Measurements from ENCODE around the gene SHISA9.

Gene SHISA9

DNA sequence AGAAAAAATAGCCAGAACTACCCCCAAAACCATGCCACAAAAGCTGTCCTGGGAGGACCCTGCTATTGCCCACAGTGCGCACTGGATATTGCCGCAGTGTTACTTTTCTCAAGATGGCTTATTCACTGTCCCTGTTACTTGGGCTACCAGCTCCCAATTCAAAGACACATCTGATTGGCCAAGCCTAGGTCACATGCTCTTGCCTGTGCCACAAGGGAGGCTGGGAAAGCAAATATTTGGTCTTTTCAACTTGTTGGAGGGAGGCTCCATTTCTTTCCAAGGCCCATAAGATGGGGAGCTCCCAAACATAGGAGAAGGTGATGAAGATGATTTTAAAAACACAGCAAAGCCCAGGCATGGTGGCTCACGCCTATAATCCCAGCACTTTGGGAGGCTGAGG, 257.0 kb downstream of the SHISA9 start:
- H3K4me1 ChIP-seq (ENCODE audit: low read length) = no peaks in the 10 kb centered on the region
- no peak overlapping the region for H3K9ac ChIP-seq (ENCODE audit: low read length)
- no peaks in the 10 kb centered on the region for H3K36me3 ChIP-seq (replicated peaks; ENCODE audit: low read depth, low read length)
- no peaks in the 10 kb centered on the region; the same call in 1 of the 2 replicates for H3K27me3 ChIP-seq (ENCODE audit: low read depth, low read length)
- no peak overlapping the region for H2AFZ ChIP-seq (ENCODE audit: low read depth, low read length)
- H4K20me1 ChIP-seq (ENCODE audit: insufficient read depth, low read length) = no peaks in the 10 kb centered on the region
- TF ChIP-seq EZH2phosphoT487 (IDR thresholded peaks at IDR 0.05; ENCODE audit: low read depth) = no peak
- TF ChIP-seq, protein P1, sequence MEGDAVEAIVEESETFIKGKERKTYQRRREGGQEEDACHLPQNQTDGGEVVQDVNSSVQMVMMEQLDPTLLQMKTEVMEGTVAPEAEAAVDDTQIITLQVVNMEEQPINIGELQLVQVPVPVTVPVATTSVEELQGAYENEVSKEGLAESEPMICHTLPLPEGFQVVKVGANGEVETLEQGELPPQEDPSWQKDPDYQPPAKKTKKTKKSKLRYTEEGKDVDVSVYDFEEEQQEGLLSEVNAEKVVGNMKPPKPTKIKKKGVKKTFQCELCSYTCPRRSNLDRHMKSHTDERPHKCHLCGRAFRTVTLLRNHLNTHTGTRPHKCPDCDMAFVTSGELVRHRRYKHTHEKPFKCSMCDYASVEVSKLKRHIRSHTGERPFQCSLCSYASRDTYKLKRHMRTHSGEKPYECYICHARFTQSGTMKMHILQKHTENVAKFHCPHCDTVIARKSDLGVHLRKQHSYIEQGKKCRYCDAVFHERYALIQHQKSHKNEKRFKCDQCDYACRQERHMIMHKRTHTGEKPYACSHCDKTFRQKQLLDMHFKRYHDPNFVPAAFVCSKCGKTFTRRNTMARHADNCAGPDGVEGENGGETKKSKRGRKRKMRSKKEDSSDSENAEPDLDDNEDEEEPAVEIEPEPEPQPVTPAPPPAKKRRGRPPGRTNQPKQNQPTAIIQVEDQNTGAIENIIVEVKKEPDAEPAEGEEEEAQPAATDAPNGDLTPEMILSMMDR (IDR thresholded peaks at IDR 0.05; ENCODE audit: low read depth, low read length) = no peak
- no peak overlapping the region for H3K4me3 ChIP-seq (ENCODE audit: low read length)
- no peaks in the 10 kb centered on the region for H3K9me3 ChIP-seq (ENCODE audit: insufficient read depth, low read length)
- H3K27ac ChIP-seq (ENCODE audit: low read length) = no peak overlapping the region
- H3K79me2 ChIP-seq (ENCODE audit: low read length) = no peaks in the 10 kb centered on the region
- H3K4me2 ChIP-seq (ENCODE audit: low read length) = no peak overlapping the region

DNA sequence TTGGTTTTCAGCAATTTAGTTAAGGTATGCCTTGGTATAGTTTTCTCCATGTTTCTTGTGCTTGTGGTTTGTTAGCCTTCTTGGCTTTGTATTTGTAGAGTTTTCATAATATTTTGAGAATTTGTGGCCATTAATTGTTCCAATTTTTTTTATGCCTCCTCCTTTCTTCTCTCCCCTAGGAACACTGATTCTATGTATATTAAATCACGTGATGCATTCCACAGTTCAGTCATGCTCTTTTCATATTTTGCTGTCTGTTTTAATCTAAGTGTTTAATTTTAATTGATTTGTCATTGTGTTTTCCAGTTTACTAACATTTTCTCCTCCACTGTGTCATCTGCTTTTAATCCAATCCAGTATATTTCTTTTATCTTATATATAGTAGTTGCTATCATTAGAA, 263.6 kb downstream of the SHISA9 start:
- H3K9me3 ChIP-seq (ENCODE audit: insufficient read depth, low read length) = no peaks in the 10 kb centered on the region
- TF ChIP-seq, protein P1 (IDR thresholded peaks at IDR 0.05; ENCODE audit: low read depth, low read length) = no peak
- TF ChIP-seq EZH2phosphoT487 (IDR thresholded peaks at IDR 0.05; ENCODE audit: low read depth) = no peak
- H3K4me3 ChIP-seq (ENCODE audit: low read length) = no peak overlapping the region
- no peaks in the 10 kb centered on the region; the same call in 1 of the 2 replicates for H3K27me3 ChIP-seq (ENCODE audit: low read depth, low read length)
- H3K36me3 ChIP-seq (replicated peaks; ENCODE audit: low read depth, low read length) = no peaks in the 10 kb centered on the region
- H4K20me1 ChIP-seq (ENCODE audit: insufficient read depth, low read length) = no peaks in the 10 kb centered on the region
- no peak overlapping the region for H3K27ac ChIP-seq (ENCODE audit: low read length)
- H3K4me2 ChIP-seq (ENCODE audit: low read length) = no peak overlapping the region
- H3K79me2 ChIP-seq (ENCODE audit: low read length) = no peaks in the 10 kb centered on the region
- no peak overlapping the region for H2AFZ ChIP-seq (ENCODE audit: low read depth, low read length)
- H3K4me1 ChIP-seq (ENCODE audit: low read length) = no peaks in the 10 kb centered on the region
- H3K9ac ChIP-seq (ENCODE audit: low read length) = no peak overlapping the region

DNA sequence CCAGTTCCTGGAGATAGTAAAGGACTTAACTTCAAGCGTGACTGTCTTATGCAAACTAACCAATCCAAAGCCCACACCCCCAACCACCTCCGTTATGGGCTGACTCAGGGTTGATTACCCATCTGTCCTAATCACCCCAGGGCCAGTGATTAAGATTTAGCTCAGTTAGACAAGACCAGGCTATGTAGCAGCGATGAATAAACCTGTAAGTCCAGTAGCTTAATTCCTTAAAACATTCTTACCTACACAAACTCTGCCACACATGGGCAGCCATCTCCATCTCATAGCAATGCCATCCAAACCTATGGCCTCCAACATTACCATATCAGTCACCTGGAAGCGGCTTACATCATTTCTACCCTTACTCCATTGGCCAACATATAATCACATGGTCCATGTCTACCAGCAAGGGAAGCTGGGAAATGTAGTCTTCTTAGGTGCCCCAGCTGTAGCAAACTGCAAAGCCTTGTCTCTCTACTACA, 266.7 kb downstream of the SHISA9 start:
- Histone ChIP-seq H3K9me3 (ENCODE audit: insufficient read depth, low read length) (no peaks in the 10 kb centered on the region), H2AFZ (ENCODE audit: low read depth, low read length) (no peak overlapping the region)

DNA sequence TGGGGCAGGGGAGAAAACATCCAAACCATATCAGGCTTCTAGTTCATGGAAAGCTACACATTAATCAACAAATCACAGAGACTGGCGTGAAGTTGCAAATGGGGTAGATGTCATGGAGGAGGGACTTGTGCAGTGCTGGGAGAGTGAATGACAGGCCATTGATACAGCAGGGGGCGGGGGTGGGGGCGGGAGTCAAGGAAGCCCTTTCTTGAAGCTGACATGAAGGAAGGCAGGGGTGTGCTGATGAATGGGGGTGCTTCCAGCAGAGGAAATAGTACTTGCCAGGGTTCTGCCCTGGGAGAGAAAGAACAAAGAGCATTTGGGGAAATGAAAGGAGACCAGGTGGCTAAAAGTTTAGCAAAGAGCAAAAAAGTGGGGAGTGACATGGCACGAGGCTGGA, 269.9 kb downstream of the SHISA9 start:
- no peak overlapping the region for H3K27ac ChIP-seq (ENCODE audit: low read length)
- no peaks in the 10 kb centered on the region for H3K27me3 ChIP-seq (ENCODE audit: low read depth, low read length)
- H3K4me2 ChIP-seq (ENCODE audit: low read length) = peak overlapping the region; percentile 40
- no peak for TF ChIP-seq EZH2phosphoT487 (IDR thresholded peaks at IDR 0.05; ENCODE audit: low read depth)
- TF ChIP-seq, protein P1 (IDR thresholded peaks at IDR 0.05; ENCODE audit: low read depth, low read length) = no peak
- H3K36me3 ChIP-seq (replicated peaks; ENCODE audit: low read depth, low read length) = no peaks in the 10 kb centered on the region
- no peaks in the 10 kb centered on the region for H4K20me1 ChIP-seq (ENCODE audit: insufficient read depth, low read length)
- H3K4me3 ChIP-seq (ENCODE audit: low read length) = peak overlapping the region; percentile 11; the same call in 1 of the 2 replicates
- 0 out of 2 replicates have a peak overlapping the region, but pooled peaks have one; percentile 20 for H2AFZ ChIP-seq (ENCODE audit: low read depth, low read length)
- no peaks in the 10 kb centered on the region for H3K9me3 ChIP-seq (ENCODE audit: insufficient read depth, low read length)
- H3K9ac ChIP-seq (ENCODE audit: low read length) = no peak overlapping the region
- H3K4me1 ChIP-seq (ENCODE audit: low read length) = peaks cover 12% of the 10 kb centered on the region
- H3K79me2 ChIP-seq (ENCODE audit: low read length) = no peaks in the 10 kb centered on the region

More for the DNA sequence above, 266.7 kb downstream of the SHISA9 start:
- Histone ChIP-seq H3K36me3 (replicated peaks; ENCODE audit: low read depth, low read length) (no peaks in the 10 kb centered on the region), H3K27me3 (ENCODE audit: low read depth, low read length) (no peaks in the 10 kb centered on the region), H3K4me2 (ENCODE audit: low read length) (no peak overlapping the region), H4K20me1 (ENCODE audit: insufficient read depth, low read length) (no peaks in the 10 kb centered on the region), H3K9ac (ENCODE audit: low read length) (no peak overlapping the region), H3K27ac (ENCODE audit: low read length) (no peak overlapping the region), H3K79me2 (ENCODE audit: low read length) (no peaks in the 10 kb centered on the region), H3K4me3 (ENCODE audit: low read length) (no peak overlapping the region), H3K4me1 (ENCODE audit: low read length) (peaks cover 12% of the 10 kb centered on the region)
- no peak for TF ChIP-seq EZH2phosphoT487 (IDR thresholded peaks at IDR 0.05; ENCODE audit: low read depth)
- TF ChIP-seq, protein P1 (IDR thresholded peaks at IDR 0.05; ENCODE audit: low read depth, low read length) = no peak
